Spleen (tissue), 7 donors: ENCODE measurements around the gene CTSZ.

Source experiments
- CTCF ChIP-seq, 11 experiments: fragments of 200-600 bp in 7 of 11; fragments of 450-650 bp in 4 of 11; sonication (generic) in 4 of 11; IDR thresholded peaks in 8 of 11; conservative IDR thresholded peaks in 3 of 11; 1 replicate in 7 of 11; 2 replicates in 4 of 11; pipeline versions ENCODE4 v1.4.0 to v1.8.0; 2016 to 2021; ENCODE audit warnings: antibody characterized with exemption in 11 of 11, inconsistent platforms in 4 of 11, mild to moderate bottlenecking in 1 of 11
- POLR2A ChIP-seq, 3 donors: fragments of 450-650 bp; IDR thresholded peaks; one replicate each; pipeline ENCODE4 v1.5.1; 2017; ENCODE audit warnings: antibody characterized with exemption in 3 of 3, mild to moderate bottlenecking in 1 of 3
- POLR2AphosphoS5 ChIP-seq, 3 donors: sonication (generic); formaldehyde crosslinking; IDR thresholded peaks; one replicate each; pipeline ENCODE4 v1.5.1; 2017; ENCODE audit warnings: antibody characterized with exemption in 3 of 3
- donor health status: DM: no; HTN: no; CAD: no; lungs with moderate emphysema.
- donor health status: DM: no; HTN: no; CAD: no.
- donor health status: DM: no; HTN: no; CAD: no.

GRCh38 chr20:58976061-58976730, 30.9 kb downstream of the CTSZ start:
- TF ChIP-seq POLR2AphosphoS5 (IDR thresholded peaks at IDR 0.05): no peak
- TF ChIP-seq CTCF (IDR thresholded peaks at IDR 0.05 in 8 of 11, conservative IDR thresholded peaks at IDR 0.05 in 3 of 11): no peak
- TF ChIP-seq POLR2A (IDR thresholded peaks at IDR 0.05): no peak
